GM21717 (cell line): ENCODE data around the gene TRIM28.
"Not testable (repeated sequence)": the region's sequence is repeated elsewhere in the genome, so short reads cannot be mapped to it uniquely, and the experiment has no call there.

ENCODE experiments used
- ATAC-seq: cut with Tn5 transposase; IDR thresholded peaks from one replicate; pipeline ENCODE4 v1.9.1; 2021; ENCODE audit warnings: mild to moderate bottlenecking, moderate library complexity; ENCODE audit not compliant: unreplicated experiment

Gene TRIM28

GRCh38 chr19:58573658-58574164, 29.8 kb downstream of the TRIM28 start:
- ATAC-seq = no peak

GRCh38 chr19:58575183-58576041, 31.5 kb downstream of the TRIM28 start:
- ATAC-seq = peak; percentile 34

- ATAC-seq = not testable (repeated sequence)
Measured at GRCh38 chr19:58577581-58577980, 33.7 kb downstream of the TRIM28 start.

- no peak for ATAC-seq
Measured at GRCh38 chr19:58578012-58578925, 34.4 kb downstream of the TRIM28 start.

GRCh38 chr19:58579473-58580142, 35.7 kb downstream of the TRIM28 start:
- ATAC-seq = no peak

GRCh38 chr19:58581227-58582141, 37.6 kb downstream of the TRIM28 start:
- ATAC-seq = no peak

- ATAC-seq = no peak
Measured at GRCh38 chr19:58582985-58583384, 39.1 kb downstream of the TRIM28 start.

- ATAC-seq = no peak
Measured at GRCh38 chr19:58584498-58585441, 40.9 kb downstream of the TRIM28 start.

- no peak for ATAC-seq
Measured at GRCh38 chr19:58585442-58586132, 41.7 kb downstream of the TRIM28 start.

GRCh38 chr19:58586133-58586765, 42.4 kb downstream of the TRIM28 start:
- ATAC-seq = no peak
